HG02571 (cell line): Measurements from ENCODE around the gene AKAP6.

Source experiments
- ATAC-seq: cut with Tn5 transposase; IDR thresholded peaks from one replicate; pipeline ENCODE4 v1.9.1; 2021; ENCODE audit warnings: mild to moderate bottlenecking, moderate library complexity; ENCODE audit not compliant: unreplicated experiment

Gene AKAP6

DNA sequence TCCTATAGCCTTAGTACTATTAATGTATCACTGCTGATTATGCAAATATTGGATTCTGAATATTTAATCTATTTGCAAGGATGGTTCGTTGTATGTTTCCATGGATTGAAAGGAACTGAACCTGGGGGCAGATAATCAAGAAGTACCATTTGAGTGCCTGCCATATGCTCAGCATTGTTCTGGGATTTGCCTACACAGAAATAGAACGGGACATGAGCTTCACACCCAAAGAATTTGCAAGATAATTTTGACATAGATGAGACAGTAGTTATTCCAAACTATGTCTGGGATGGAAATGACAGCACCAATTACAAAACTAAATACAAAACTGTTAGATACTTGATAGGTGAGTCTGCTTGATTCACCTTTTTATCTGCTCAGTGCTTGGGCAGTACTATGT is 476.9 kb downstream of the AKAP6 start:
- no peak for ATAC-seq

GRCh38 chr14:32808644-32809043 is 479.5 kb downstream of the AKAP6 start:
- ATAC-seq, result no peak

GRCh38 chr14:32809255-32809654 is 480.2 kb downstream of the AKAP6 start:
- no peak for ATAC-seq

- ATAC-seq, result no peak
Observed at GRCh38 chr14:32813401-32813800, 484.3 kb downstream of the AKAP6 start.

DNA sequence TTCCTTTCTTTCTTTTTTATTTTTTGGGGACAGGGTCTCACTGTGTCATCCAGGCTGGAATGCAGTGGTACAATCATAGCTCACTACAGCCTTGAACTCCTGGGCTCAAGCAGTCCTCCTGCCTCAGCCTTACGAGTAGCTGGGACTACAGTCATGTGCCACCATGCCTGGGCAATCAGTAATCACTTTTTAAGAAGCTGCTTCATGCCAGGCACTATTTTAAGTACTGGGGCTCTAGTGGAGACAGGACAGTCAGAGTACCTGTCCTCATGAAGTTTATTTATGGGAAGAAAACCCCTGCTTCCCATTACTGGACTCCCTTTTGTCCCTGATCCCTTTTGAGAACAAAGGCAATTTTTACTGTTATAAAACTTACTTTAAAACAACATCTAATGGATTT is 485.6 kb downstream of the AKAP6 start:
- no peak for ATAC-seq

DNA sequence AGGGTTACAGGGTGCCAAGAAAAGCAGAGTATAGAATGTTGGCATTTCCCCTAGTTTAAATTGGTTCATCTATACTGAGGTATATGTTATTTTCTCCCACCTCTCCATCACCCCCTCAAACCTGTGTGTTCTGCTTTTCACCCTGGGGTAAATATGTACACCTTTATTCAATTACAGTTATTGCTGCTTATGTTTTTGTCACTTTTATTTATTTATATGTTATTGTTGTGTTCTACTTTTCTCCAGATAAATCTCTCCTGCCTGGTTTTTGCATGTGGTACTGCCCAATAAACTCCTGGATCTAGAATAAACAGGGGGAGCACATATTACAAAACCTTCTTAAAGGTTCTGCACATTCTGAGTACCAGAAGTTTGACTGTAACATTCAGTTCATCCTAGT is 487.5 kb downstream of the AKAP6 start:
- ATAC-seq, result no peak

- ATAC-seq, result no peak
Observed at GRCh38 chr14:32817780-32818179, 488.7 kb downstream of the AKAP6 start.

GRCh38 chr14:32818581-32818980 is 489.5 kb downstream of the AKAP6 start:
- ATAC-seq, result no peak

- ATAC-seq, result no peak
Observed at GRCh38 chr14:32820181-32820580, 491.1 kb downstream of the AKAP6 start.

- ATAC-seq, result no peak
Observed at GRCh38 chr14:32820682-32821081, 491.6 kb downstream of the AKAP6 start.

- ATAC-seq, result no peak
Observed at GRCh38 chr14:32821964-32822653, 493.0 kb downstream of the AKAP6 start.

DNA sequence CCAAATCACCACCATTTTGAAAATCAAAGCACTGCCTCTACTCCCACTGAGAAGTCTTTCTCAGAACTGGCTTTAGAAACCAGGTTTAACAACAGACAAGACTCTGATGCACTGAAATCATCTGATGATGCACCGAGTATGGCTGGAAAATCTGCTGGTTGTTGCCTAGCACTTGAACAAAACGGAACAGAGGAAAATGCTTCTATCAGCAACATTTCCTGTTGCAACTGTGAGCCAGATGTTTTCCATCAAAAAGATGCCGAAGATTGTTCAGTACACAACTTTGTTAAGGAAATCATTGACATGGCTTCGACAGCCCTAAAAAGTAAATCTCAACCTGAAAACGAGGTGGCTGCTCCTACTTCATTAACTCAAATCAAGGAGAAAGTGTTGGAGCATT is 494.6 kb downstream of the AKAP6 start:
- no peak for ATAC-seq

DNA sequence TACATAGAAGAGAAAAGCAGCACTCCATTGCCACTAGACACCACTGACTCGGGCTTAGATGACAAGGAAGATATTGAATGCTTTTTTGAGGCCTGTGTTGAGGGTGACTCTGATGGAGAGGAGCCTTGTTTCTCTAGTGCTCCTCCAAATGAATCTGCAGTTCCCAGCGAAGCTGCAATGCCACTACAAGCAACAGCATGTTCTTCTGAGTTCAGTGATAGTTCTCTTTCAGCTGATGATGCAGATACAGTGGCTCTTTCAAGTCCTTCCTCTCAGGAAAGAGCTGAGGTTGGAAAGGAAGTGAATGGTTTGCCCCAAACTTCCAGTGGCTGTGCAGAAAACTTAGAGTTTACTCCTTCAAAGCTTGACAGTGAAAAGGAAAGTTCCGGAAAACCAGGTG is 495.1 kb downstream of the AKAP6 start:
- no peak for ATAC-seq

DNA sequence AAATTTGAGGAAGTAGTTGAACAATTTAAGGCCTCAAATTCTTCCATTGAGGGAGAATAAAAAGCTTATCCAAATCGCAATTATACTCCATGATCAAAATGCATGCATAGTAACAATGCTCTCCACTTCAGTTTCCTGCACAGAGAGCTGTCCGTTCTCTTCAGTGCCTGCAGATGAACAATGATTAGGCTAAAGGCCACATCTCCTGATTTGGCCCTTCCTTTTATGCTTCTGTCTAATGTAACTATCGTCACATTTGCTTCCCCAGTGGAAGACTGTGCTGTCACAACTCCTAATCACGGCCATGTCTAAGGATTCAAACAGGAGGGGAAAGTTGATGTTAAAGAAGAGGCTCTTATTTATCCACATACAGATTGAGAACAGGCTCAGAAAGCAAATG is 496.0 kb downstream of the AKAP6 start:
- ATAC-seq, result no peak

DNA sequence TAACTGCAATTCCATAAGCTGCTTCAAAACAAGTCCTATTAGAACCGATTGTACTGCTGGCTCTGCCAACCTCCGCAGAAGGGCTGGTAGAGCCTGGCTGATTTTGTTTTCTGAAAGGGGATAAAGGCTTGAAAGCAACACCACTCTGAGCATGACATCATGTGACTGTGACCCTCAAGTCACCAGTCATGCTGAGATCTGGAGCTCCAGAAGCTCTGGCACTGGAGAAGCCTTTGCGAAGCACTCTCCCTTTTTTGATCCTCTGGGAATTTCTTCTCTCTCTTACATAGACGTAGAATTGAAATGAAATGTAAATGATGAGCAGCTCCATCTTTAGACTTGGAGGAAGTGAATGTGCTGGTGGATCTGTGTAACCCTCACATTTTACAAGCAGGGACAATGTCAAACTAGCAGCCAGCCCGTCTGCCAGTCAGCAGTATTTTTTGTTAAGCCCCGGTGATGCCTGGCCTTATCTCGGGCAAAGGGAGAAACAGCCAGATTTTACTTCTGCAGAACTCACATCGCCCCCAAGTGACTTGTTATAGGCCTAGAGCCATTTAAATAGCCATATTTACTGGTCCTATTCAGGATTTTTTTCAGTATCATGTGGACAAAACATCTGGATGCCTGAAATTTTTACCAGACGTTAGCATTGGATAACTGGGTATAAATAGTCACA is 497.4 kb downstream of the AKAP6 start:
- no peak for ATAC-seq

GRCh38 chr14:32827514-32827913 is 498.4 kb downstream of the AKAP6 start:
- no peak for ATAC-seq

GRCh38 chr14:32835924-32836323 is 506.8 kb downstream of the AKAP6 start:
- no peak for ATAC-seq

GRCh38 chr14:32841698-32842097 is 512.6 kb downstream of the AKAP6 start:
- no peak for ATAC-seq

- no peak for ATAC-seq
Observed at GRCh38 chr14:32846821-32847365, 517.8 kb downstream of the AKAP6 start.

- no peak for ATAC-seq
Observed at GRCh38 chr14:32847867-32848266, 518.8 kb downstream of the AKAP6 start.

GRCh38 chr14:32865827-32866376 is 536.8 kb downstream of the AKAP6 start:
- ATAC-seq, result no peak

DNA sequence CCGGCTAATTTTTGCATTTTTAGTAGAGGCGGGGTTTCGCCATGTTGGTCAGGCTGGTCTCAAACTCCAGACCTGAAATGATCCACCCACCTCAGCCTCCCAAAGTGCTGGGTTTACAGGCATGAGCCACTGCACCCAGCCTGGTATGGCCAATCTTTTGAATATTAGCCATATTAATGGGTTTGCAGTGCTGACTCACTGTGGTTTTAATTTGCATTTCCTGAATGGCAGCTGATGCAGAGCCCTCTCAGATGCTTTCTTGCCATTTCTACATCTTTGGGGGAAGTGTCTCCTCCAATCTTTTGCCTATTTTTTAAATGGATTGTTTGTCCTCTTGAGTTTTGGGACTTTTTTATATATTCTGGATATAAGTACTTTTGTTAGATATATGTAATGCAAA is 554.1 kb downstream of the AKAP6 start:
- ATAC-seq, result no peak
